ENCODE data around the gene PPFIBP1.

DNA sequence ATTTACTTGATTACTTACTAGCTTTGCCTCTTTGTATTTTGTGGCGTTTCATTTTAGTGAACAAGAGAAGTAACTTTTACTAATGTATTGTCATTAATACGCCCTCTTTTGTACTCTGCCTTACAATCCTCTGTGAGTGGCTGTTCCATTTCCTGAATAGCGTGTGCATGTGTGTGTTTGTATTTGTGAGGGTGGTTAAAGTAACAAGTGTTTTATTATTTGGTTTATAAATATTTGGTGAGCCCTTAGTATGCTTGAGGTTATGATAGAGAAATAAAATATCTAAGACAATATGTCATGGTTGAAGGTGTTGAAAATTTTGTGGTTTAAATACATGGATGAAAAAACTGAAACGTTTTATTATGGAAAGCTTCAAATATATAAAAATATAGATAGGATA lies 100.6 kb downstream of the PPFIBP1 start:
- TF ChIP-seq NR2C2 (CRISPR knock-in tag; IDR thresholded peaks at IDR 0.05) (no peak), NR2C2 (tag; IDR thresholded peaks at IDR 0.05) (no peak), ZFP36 (IDR thresholded peaks at IDR 0.05; ENCODE audit: low read depth, low read length, partially characterized antibody) (no peak)
- TF ChIP-seq, protein P1, sequence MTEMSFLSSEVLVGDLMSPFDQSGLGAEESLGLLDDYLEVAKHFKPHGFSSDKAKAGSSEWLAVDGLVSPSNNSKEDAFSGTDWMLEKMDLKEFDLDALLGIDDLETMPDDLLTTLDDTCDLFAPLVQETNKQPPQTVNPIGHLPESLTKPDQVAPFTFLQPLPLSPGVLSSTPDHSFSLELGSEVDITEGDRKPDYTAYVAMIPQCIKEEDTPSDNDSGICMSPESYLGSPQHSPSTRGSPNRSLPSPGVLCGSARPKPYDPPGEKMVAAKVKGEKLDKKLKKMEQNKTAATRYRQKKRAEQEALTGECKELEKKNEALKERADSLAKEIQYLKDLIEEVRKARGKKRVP (CRISPR knock-in tag; IDR thresholded peaks at IDR 0.05), result no peak

Data from K562 (cell line).